ENCODE data around the gene SYT1. TPM values are rescaled to one million over a fixed set of nuclear protein-coding genes. Genes with fewer than 3 reads are reported as not detected.

The SYT1 gene
- total RNA-seq, 2 experiments from 2014 or later: not detected

GRCh38 chr12:79448816-79449215 lies 584.2 kb downstream of the SYT1 start:
- no peaks in the 10 kb centered on the region for H3K4me1 ChIP-seq (ENCODE audit: insufficient read depth, low read length, poor library complexity, severe bottlenecking)
- intact Hi-C loops (cut with micrococcal nuclease; ENCODE audit: unreplicated experiment): no loop called here
- no peaks in the 10 kb centered on the region for H3K9me3 ChIP-seq (ENCODE audit: low read length)
- no peak overlapping the region for H3K4me3 ChIP-seq (ENCODE audit: low read depth, low read length, poor library complexity, severe bottlenecking)
- no peaks in the 10 kb centered on the region for H3K36me3 ChIP-seq (ENCODE audit: insufficient read depth, low read length)
- H2AFZ ChIP-seq (ENCODE audit: low read length): no peak overlapping the region
- TF ChIP-seq CTCF (conservative IDR thresholded peaks at IDR 0.05; ENCODE audit: low read length) (no peak), EZH2phosphoT487 (IDR thresholded peaks at IDR 0.05; ENCODE audit: borderline replicate concordance, low read depth, low read length) (no peak)
- CTCF ChIA-PET (ENCODE audit: unreplicated experiment): no interaction called here
- no peaks in the 10 kb centered on the region for H3K79me2 ChIP-seq (ENCODE audit: insufficient read depth, low read depth, low read length)
- H3K9me2 ChIP-seq (ENCODE audit: insufficient read depth, low read length): no peaks in the 10 kb centered on the region
- DNase-seq (ENCODE audit: low spot score): no peak
- H3K4me2 ChIP-seq (ENCODE audit: low read length): no peak overlapping the region
- H3K27ac ChIP-seq (ENCODE audit: low read depth, low read length, poor library complexity, severe bottlenecking): no peak overlapping the region
- BruUV-seq (replicated peaks): no TSS peak
- H4K20me1 ChIP-seq (ENCODE audit: insufficient read depth, low read length): no peaks in the 10 kb centered on the region
- POLR2A ChIA-PET: interaction anchor here (0.6 to 1.0 kb wide), 2 partner anchors 564 to 651 kb away, joined by 3 read pairs; partner anchors contain the start of gene OTOGL

- no peak for TF ChIP-seq CTCF (conservative IDR thresholded peaks at IDR 0.05; ENCODE audit: low read length)
- TF ChIP-seq EZH2phosphoT487 (IDR thresholded peaks at IDR 0.05; ENCODE audit: borderline replicate concordance, low read depth, low read length): no peak
- ChIA-PET CTCF (ENCODE audit: unreplicated experiment) (no interaction called here), POLR2A (no interaction called here)
- no peak overlapping the region for H3K27ac ChIP-seq (ENCODE audit: low read depth, low read length, poor library complexity, severe bottlenecking)
- DNase-seq (ENCODE audit: low spot score): no peak
- no peaks in the 10 kb centered on the region for H3K9me2 ChIP-seq (ENCODE audit: insufficient read depth, low read length)
- no peak overlapping the region for H3K4me3 ChIP-seq (ENCODE audit: low read depth, low read length, poor library complexity, severe bottlenecking)
- H2AFZ ChIP-seq (ENCODE audit: low read length): no peak overlapping the region
- no peaks in the 10 kb centered on the region for H3K4me1 ChIP-seq (ENCODE audit: insufficient read depth, low read length, poor library complexity, severe bottlenecking)
- no peaks in the 10 kb centered on the region for H4K20me1 ChIP-seq (ENCODE audit: insufficient read depth, low read length)
- BruUV-seq (replicated peaks): no TSS peak
- no peaks in the 10 kb centered on the region for H3K9me3 ChIP-seq (ENCODE audit: low read length)
- H3K36me3 ChIP-seq (ENCODE audit: insufficient read depth, low read length): no peaks in the 10 kb centered on the region
- intact Hi-C loops (cut with micrococcal nuclease; ENCODE audit: unreplicated experiment): no loop called here
- no peaks in the 10 kb centered on the region for H3K79me2 ChIP-seq (ENCODE audit: insufficient read depth, low read depth, low read length)
- no peak overlapping the region for H3K4me2 ChIP-seq (ENCODE audit: low read length)
Observed at GRCh38 chr12:79451365-79451764, 586.8 kb downstream of the SYT1 start.

GRCh38 chr12:79451978-79452377 lies 587.4 kb downstream of the SYT1 start:
- H3K4me3 ChIP-seq (ENCODE audit: low read depth, low read length, poor library complexity, severe bottlenecking): no peak overlapping the region
- H3K9me3 ChIP-seq (ENCODE audit: low read length): no peaks in the 10 kb centered on the region
- intact Hi-C loops (cut with micrococcal nuclease; ENCODE audit: unreplicated experiment): no loop called here
- H3K4me1 ChIP-seq (ENCODE audit: insufficient read depth, low read length, poor library complexity, severe bottlenecking): no peaks in the 10 kb centered on the region
- BruUV-seq (replicated peaks): no TSS peak
- H2AFZ ChIP-seq (ENCODE audit: low read length): no peak overlapping the region
- no peaks in the 10 kb centered on the region for H3K9me2 ChIP-seq (ENCODE audit: insufficient read depth, low read length)
- no peak overlapping the region for H3K4me2 ChIP-seq (ENCODE audit: low read length)
- TF ChIP-seq CTCF (conservative IDR thresholded peaks at IDR 0.05; ENCODE audit: low read length): no peak
- H3K79me2 ChIP-seq (ENCODE audit: insufficient read depth, low read depth, low read length): no peaks in the 10 kb centered on the region
- ChIA-PET CTCF (ENCODE audit: unreplicated experiment) (no interaction called here), POLR2A (no interaction called here)
- H4K20me1 ChIP-seq (ENCODE audit: insufficient read depth, low read length): no peaks in the 10 kb centered on the region
- DNase-seq (ENCODE audit: low spot score): no peak
- no peak overlapping the region for H3K27ac ChIP-seq (ENCODE audit: low read depth, low read length, poor library complexity, severe bottlenecking)
- H3K36me3 ChIP-seq (ENCODE audit: insufficient read depth, low read length): no peaks in the 10 kb centered on the region

All from OCI-LY7 (cell line).